GM18508 (cell line): ENCODE data around the gene DIPK1A.

Source experiments
- ATAC-seq: cut with Tn5 transposase; IDR thresholded peaks from one replicate; pipeline ENCODE4 v1.9.1; 2021; ENCODE audit warnings: moderate number of reproducible peaks; ENCODE audit not compliant: insufficient read depth, unreplicated experiment

Gene DIPK1A

GRCh38 chr1:92961131-92961895 lies at the start of gene DIPK1A:
TSS of gene DIPK1A (minus strand) at chr1:92961462. CDS start at chr1:92961429, 33 bp downstream.
- no peak for ATAC-seq

GRCh38 chr1:93007941-93008577 lies 46.8 kb upstream of the DIPK1A start:
- no peak for ATAC-seq

GRCh38 chr1:93005252-93005598 lies 44.0 kb upstream of the DIPK1A start:
- no peak for ATAC-seq

GRCh38 chr1:93004566-93005251 lies 43.4 kb upstream of the DIPK1A start:
- ATAC-seq, result no peak

GRCh38 chr1:93003981-93004380 lies 42.7 kb upstream of the DIPK1A start:
- no peak for ATAC-seq

- ATAC-seq, result no peak
These were observed 41.5 kb upstream of the DIPK1A start for GRCh38 chr1:93002781-93003180.

GRCh38 chr1:93001893-93002292 lies 40.6 kb upstream of the DIPK1A start:
- no peak for ATAC-seq

GRCh38 chr1:93000751-93001175 lies 39.5 kb upstream of the DIPK1A start:
- no peak for ATAC-seq

GRCh38 chr1:93000291-93000690 lies 39.0 kb upstream of the DIPK1A start:
- no peak for ATAC-seq

GRCh38 chr1:92998821-92999220 lies 37.6 kb upstream of the DIPK1A start:
- ATAC-seq, result no peak

GRCh38 chr1:92995441-92996430 lies 34.5 kb upstream of the DIPK1A start:
- no peak for ATAC-seq

- ATAC-seq, result no peak
These were observed 32.9 kb upstream of the DIPK1A start for GRCh38 chr1:92994105-92994712.

GRCh38 chr1:92993581-92993980 lies 32.3 kb upstream of the DIPK1A start:
- no peak for ATAC-seq

- ATAC-seq, result no peak
These were observed 31.6 kb upstream of the DIPK1A start for GRCh38 chr1:92992877-92993276.

- no peak for ATAC-seq
These were observed 30.8 kb upstream of the DIPK1A start for GRCh38 chr1:92992054-92992453.

- ATAC-seq, result no peak
These were observed 29.6 kb upstream of the DIPK1A start for GRCh38 chr1:92990828-92991227.

- no peak for ATAC-seq
These were observed 28.8 kb upstream of the DIPK1A start for GRCh38 chr1:92989936-92990583.

GRCh38 chr1:92989253-92989652 lies 28.0 kb upstream of the DIPK1A start:
- no peak for ATAC-seq

- ATAC-seq, result no peak
These were observed 26.2 kb upstream of the DIPK1A start for GRCh38 chr1:92987462-92987861.
